Measurements from ENCODE around the gene PSMD1.
A peak's percentile ranks its signal among the peaks of the same experiment; 100 is the strongest.

PSMD1 gene

DNA sequence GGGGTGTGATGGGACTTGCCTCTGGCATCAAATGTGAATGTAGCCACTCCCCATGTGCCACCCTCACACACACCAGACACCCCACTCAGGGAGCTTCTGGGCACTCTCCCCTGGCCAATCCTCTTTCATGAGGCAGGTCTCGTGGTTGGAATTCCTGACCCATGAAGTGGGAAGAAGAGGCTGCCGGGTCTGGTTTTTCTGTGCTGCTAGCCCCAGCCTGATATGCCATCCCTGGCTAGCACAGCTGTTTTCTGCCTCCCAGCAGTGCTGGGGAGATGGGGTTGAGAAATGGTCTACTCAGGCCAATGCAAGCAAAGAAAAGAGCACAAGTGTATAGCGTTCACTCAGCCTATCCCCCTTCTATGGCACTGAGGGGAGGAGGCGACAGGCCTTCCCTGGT is 20.5 kb upstream of the PSMD1 start:
- no peak for DNase-seq (ENCODE audit: low read depth)

DNA sequence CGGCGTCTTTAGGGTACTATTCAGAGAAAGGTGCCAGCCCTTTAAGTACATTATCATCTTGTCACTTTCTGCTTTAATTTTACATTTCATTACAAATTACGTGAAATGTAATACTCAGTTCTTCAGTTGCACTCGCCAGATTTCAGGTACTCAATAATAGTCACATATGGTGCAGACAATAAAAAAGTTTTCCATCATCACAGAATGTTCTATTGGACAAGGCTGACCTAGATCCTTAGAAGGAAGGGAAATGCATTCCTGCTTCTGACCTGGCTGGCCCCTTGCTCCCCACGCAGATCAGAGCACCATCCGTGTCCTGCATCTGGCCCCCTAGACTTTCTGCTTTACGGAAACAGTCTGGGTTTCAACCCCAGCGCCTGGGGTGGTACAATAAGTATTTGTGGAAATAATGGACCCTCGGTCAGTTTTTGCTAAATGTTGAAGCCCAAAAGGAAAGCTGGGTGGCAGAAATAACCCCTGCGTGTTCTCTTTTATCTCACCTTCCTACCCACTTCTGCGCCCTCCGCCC is 20.0 kb upstream of the PSMD1 start:
- DNase-seq (ENCODE audit: low read depth) = no peak

DNA sequence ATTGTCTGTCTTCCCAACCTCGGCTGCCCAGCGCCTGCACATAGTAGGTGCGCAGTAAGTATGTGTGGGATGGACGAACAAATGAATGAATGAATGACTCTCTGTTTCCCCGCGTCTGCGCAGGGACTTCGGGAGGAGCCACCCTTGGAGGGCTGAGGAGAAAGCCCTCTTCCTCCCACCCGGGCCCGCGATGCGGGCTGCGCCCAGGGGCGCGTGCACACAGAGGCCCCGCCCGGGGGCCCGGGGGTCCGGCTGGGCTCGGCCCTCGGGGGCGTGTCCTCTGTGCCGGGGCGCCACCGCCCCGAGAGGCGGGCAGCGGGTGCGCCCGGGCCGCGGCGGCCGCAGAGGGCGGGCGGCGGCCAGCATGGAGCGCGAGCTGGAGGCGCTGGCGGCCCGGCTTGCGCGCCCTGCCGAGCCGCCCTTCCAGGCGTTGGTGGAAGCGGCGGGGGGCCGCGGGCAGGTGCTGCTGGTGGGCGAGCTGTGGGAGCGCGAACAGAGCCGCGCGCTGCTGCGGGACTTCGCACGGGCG is 19.4 kb upstream of the PSMD1 start, which contains the start of gene C2orf72:
C2orf72 (plus strand) TSS at position 322 of the 529 bp plus-strand sequence; CDS start at position 365, 43 bp downstream.
- DNase-seq (ENCODE audit: low read depth) = no peak

DNA sequence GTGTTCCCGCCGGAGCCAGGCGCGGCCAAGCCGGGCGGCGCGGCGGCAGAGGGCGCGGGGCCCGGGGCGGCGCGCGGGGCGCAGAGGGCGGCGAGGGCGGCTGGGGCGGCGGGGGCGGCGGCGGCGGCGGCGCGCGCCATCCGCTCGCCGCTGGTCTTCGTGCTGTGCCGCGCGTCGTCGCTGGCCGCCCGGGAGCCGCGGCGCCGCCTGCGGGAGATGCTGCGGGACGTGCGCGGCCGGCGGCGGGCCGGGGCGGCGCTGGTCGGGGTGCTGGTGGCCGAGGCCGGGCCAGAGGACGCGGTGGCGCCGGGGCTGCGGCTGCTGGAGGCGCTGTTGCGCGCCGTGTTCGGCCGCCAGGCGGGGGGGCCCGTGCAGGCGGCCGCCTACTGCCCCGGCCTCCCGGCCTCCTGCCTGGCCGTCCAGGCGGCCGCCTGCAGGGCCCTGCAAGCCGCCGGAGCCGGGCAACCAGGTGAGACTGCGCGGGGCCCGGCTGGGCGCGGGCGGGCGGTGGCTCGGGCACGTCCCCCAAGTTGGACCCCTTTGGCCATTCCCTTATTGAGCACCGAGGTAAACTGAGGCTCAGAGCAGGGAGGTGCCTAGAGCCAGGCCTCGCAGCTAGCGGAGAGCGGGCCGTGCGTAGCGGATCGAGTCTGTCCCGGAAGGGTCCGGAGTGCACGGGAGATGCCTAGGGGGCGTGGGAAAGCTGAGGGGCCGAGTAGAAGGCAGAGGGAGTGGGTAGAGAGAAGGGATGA is 18.8 kb upstream of the PSMD1 start:
- no peak for DNase-seq (ENCODE audit: low read depth)

DNA sequence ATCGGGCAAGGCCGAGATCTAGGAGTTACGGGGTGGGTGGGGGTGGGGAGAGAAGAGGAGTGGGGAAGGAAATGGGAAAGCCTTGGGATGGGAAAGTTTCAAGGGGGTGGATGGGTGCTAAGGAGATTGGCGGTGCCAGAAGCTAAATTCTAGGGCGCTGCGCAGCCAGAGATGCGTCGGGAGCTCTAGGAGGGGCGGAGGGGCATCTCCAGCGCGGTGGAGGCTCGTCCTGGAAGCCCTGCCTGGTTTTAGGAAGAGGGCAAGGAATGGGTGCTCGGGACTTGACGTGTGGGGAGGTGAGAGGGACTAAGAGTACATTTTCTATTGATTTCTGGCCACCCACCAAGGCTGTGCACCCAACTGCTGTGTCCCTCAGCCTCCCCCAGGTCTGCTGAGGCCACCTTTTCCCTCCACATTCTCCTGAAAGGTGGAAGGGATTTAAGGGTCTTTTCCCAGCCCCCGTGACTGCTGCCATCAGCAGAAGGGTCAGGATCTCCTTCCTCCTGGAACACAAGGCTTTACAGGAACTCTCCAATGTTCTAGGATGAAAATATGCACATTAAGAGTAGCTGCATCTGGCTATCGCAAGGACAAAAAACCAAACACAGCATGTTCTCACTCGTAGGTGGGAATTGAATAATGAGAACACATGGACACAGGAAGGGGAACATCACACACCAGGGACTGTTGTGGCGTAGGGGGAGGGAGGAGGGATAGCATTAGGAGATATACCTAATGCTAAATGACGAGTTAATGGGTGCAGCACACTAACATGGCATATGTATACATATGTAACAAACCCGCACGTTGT is 18.0 kb upstream of the PSMD1 start:
- DNase-seq (ENCODE audit: low read depth) = no peak

DNA sequence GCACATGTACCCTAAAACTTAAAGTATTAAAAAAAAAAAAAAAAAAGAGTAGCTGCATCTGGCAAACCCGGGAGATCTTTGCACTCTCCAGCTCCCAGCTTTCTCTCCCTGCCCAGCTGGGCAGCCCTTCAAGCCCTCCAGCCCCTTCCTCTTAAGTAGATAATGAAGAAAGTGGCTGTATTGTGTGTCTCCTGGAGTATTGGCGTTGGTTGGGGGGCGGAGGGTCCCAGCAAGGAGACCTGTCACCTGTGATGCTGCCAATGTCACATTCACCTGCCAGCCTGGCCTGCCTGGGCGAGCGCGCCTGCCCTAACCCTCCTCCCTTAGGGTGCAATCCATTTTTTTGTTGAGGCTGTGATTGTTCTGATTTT is 17.4 kb upstream of the PSMD1 start:
- DNase-seq (ENCODE audit: low read depth) = no peak

DNA sequence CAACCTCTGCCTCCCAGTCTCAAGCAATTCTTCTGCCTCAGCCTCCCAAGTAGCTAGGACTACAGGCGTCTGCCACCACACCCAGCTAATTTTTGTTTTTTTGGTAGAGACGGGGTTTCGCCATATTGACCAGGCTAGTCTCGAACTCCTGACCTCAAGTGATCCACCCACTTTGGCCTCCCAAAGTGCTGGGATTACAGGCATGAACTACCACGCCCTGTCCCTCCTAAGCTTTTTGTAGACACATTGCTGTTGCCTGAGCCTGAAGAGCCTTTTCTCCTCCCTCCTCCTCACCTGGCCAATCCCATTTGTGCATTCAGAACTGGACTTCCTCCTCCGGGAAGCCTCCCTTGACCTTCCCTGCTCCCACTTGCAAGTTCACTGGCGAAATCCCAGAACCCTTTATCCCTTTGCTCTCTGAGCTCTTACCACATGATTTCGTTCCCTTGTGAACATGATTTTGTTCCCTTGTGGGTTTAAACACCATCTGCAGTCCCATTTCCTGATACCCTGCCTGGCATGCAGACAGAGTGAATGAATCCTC is 16.8 kb upstream of the PSMD1 start:
- no peak for DNase-seq (ENCODE audit: low read depth)

DNA sequence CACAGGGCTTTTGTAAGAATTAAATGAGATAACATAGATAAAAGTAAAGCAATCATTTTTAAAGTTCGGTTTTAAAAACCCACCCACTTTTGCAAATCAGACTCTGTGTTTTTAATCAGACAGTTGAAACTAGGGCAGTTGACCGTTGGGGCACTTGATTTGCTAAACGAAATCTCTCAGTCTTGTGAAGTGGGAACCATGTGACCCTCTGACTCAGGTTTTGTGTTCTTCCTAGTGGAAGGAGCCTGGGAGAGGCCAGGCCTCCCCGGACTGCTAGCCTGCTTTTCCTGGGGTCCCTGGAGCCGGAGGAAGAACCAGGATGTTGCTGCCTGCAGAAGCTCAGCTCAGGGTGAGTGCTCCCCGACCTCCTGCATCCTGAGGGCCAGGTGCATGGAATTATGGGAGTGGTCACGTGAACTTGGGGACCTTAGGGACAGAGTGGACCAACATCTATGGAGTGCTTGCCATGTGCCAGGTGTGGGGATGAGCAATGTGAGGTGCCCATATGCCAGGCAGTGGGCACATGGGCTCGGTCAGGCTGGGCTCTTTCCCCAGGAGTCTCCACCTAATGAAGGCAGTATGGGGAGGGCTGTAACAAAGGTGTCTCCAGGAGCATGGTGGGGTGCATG is 15.5 kb upstream of the PSMD1 start:
- DNase-seq (ENCODE audit: low read depth) = no peak

DNA sequence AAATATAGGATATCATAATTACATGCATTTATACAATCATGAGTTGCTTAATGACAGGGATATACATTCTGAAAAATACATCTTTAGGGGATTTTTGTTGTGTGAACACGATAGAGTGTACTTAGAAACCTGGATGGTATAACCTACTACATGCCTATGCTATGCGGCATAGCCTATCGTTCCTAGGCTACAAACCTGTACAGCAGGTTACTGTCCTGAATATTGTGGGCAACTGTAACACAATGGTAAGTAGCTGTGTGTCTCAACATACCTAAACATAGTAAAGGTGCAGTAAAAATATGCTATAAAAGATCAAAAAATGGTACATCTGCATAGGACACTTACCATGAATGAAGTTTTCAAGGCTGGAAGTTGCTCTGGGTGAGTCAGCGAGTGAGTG is 12.9 kb upstream of the PSMD1 start:
- DNase-seq (ENCODE audit: low read depth) = no peak

DNA sequence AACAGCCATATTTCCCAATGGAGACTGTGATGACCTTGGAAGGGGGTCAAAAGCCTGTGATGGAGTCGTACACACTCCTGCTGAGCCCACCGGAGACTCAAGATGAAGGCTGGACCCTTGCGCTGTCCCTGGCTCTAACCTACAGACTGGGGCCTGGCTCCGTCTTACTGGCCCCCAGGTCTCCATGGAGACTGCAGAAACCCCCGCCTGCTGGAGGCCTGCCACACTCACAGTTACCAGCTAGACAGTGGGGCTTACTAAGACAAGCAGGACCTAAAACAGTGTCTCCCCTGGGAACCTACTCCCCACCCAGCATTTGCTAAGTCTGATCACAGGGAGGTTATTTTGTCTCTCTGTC is 9.8 kb upstream of the PSMD1 start:
- DNase-seq (ENCODE audit: low read depth) = no peak

DNA sequence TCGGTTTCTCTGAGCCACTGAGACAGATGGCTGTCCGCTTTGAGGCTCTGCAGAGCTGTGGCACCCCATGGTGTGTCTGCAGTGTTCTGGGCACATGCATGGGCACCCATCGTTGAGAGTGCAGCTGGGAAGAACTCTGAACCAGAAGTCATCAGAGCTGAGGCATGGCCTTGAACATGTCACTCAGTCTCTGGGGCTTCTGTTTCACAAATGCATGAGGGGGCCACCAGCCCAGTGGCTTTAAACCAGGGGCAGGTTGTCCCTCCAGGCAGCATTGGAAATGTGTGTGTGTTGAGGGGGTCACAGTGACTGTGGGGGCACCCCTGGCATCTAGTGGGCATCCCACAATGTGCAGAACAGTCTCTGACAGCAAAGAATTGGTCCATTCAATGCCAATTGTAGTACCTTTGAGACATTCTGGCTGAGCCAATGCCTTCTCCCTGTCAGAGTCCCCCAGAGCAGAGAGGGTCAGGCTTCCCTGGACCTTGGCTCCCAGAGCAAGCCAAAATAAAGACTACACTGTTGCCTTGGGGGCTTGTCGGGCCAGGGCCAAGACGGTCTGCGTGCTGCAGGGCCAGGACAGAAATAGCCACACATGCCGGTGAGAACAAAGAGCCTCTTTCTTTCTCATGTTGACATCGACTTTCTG is 9.3 kb upstream of the PSMD1 start:
- DNase-seq (ENCODE audit: low read depth) = no peak

DNA sequence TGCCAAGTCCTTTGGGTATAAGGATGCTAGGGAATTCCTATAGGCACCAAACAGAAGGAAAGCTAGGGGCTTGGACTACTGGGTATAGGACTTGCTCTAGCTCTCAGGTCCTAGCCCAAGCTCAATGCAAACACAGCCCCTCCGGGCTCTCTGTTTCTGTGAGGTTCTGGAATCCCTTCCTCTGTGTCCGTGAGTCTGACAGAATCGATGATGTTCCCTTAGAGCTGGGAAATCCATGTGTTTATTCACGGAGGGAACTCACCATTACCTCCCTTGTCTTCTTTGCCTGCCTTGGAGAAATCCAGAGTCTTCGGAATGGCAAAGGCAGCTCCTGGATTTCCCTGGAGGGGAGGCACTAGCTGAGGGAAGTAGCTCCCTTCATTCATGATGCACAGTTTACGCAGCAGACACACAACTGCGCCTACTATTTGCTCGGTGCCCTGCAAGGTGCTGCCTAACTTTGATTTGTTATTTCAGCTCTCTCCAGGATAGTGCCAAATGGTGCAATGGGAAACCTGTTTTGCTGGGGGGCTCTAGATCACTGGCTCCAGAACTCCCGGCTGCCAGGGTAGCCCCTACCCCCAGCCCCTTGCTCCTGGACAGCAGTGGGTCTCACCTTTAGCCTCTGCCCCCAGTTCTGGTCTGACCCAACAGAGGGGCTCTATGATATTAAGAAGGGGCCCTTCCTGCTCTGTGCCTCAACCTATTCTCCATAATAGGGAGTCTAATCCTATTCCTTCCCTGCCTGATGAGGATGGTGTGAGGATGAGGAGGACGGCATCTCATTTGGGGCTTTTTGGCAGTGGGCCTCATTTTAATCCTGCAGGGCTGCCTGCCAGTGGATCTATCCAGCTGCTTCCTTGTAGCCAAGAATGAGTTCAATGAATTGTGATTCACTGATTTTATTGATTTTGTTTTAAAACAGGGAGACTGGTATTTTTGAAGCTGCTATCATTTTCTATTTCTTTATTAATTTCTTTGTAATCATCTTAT is 8.4 kb upstream of the PSMD1 start:
- DNase-seq (ENCODE audit: low read depth) = no peak

DNA sequence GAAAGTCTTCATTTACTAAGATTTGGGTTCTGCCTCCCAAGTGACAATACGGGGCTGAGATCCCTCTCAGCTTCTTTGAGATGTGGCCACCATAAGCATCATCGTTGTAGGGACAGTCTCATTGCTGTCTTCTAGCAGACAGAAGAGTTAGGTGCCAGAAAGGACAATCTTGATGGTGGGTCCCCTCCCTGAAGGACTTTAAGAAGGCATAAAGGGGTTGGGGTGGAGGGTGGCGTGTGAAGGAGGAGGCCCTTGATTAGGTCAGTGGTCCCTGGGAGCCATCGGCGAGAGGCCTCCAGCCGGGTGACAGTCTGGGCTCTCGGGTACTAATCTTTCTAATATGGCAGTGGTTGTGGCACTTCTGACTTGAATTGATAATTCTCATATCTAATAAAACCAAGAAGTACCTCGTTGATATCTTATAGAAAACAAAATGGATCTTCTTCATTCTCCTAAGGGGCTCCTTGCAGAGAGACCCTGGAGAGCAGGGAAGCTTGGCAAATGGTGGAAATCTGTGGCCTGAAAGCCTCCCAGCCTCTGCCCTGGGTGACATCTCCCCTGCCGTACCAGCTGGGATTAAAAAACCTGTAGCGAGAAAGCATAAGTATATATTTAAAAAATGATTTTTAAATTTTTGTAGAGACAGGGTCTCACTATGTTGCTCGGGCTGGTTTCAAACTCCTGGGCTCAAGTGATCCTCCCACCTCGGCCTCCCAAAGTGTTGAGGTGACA is 7.2 kb upstream of the PSMD1 start:
- DNase-seq (ENCODE audit: low read depth) = no peak

DNA sequence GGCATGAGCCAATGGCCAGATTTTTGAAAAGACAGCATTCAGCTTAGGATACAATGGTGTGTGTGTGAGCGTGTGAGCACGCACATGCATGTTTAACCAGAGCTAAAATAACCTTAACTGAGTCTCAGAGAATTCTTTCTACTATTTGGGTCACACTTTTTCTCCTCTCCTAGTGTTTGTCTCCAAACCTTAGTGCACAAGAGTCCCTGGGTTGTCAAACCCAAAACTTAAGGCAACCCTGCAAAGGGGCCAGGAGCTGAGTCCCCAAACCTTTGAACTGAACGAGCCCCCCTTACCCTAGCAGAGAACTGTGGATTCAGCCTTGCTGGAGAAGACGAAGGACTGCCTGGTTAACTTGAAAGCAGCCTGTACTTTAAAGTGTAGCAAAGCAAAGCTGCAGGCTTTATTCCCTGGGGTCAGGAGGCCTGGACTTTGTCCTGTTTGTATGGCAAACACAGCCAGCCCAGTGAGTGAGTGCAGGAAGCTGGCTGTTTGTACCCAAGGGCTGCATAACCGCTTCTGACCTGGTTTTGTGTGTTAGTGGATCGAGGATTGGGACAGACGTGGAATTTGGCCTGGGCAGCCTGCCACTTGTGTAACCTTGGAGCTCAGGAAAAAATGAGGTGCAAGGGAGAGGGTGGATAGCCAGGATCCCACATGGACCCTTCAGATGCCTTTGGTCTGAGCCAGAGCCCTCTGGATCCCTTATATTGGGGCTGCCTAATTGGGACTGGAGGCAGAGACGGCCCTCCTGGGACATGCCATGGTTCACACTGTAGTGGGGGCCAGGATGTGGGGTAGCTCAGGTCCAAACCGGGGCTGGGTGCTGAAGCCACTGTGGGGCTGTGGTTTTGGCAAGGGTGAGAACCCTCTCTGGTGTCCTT is 6.4 kb upstream of the PSMD1 start:
- DNase-seq (ENCODE audit: low read depth) = no peak

DNA sequence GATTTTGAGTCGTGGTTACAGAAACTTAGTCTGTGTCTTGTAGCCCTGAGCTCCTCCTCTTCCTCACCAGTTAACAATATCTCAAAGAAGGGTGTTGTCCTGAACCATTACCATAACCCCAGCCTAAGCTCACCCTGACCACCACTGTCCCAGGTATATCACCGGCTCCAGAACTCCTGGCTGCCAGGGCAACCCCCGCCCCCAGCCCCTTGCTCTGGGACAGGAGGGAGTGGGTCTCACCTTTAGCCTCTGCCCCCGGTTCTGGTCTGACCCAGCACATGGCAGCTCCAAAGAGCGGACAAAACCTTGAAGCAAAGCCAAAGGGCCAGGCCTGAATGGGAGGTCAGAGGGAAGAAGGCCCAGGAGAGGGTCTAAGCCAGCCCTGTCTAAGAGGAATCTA is 5.6 kb upstream of the PSMD1 start:
- no peak for DNase-seq (ENCODE audit: low read depth)

DNA sequence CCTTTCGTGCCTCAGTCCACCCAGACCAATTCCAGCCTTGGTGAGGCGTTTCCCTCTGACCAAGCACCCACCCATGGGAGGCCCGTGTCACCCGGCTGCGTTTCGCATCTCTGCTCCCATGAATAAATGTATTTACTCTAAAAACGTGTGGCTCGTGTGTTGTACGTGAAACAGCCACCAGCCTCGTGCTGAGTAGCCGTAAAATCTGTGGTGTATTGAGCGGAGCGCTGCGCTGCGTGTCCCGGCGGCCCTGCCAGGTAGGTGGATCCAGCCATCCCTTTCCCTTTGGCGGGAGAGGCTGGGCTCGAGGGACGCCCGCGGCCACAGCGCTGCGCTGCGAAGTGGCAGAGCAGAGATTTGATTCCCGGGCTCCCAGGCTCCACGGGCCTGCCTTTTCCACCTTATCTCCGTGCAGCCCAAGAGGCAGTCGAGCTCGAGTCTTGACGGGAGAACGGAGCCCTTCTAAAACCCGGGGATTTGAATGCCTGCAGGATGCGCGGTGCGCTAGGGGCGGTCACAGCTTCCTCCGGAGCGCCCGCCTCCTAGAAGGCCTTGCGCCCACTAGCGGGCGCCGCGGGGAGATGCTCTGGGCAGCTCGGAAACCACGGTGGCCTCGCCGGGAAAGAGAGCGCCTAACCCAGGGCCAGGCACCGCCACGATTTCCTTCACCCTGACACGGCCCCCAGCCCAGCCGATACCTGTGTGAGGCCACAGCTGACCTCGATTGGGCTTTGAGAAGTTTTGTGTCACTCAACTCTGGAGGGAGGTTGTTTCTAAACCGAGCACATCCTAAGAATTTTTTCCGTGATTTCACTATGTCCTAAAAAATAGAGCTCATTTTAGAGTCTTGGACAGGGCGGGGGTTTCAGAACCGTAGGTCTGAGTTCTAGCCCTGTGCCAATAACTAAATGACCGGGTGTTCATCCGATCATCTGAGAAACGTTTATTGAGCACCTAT is 3.9 kb upstream of the PSMD1 start:
- DNase-seq (ENCODE audit: low read depth) = peak; percentile 62

DNA sequence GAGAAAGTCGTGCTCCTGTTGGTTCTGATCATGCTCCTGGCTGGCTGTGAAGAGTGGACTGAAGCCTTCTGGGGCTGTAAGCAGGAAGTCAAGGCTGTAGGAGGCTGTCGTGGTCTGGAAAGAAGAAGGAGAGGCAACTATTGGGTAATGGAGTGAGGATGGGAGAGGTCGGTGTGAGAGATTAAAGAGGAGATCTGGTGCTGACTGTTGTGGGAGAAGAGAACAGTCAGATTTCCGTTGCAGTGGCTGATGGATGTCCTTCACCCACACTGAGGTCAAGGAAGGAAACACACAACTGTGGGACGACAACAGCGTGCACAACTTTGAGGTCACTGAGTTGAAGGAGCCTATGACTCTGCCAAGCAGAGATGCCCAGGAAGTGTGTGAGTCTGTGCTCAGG is 2.8 kb upstream of the PSMD1 start:
- no peak for DNase-seq (ENCODE audit: low read depth)

DNA sequence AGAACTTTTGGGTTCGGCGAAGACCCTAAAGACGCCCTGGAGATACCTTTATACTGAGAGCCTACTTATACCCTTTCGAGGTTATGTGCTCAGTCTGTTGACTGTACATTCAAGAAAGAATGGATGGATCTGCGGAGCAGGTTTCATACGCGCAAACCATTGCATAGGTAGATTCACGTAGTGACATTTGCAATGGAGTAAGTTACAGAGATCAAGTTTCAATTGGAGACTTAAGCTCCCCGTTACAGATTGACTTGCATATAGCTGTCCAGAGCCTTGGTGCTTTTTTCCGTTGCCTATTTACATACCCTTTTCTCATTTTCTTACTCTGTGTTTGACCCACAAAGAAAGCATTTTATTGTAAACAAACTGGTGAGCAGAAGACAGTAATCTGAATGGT is 923 bp downstream of the PSMD1 start:
- no peak for DNase-seq (ENCODE audit: low read depth)
